Neural cell (in vitro differentiated cells): ENCODE measurements around the gene CRACDL. TPM values are rescaled to one million over a fixed set of nuclear protein-coding genes. Genes with fewer than 3 reads are reported as not detected.

Source experiments
- polyA plus RNA-seq: library from polyadenylated mRNA; depleted of rRNA; stranded (reverse); fragments of >200 nt; gene quantifications from 2 replicates; pipeline ENCODE4 v1.2.3, GENCODE V29; 2014
- small RNA-seq, 3 experiments: library from RNA; depleted of rRNA; stranded (forward); fragments of <200 nt; gene quantifications; one replicate each; pipeline ENCODE3, GENCODE V24; 2012

CRACDL gene
- polyA plus RNA-seq, 1 donor from 2014 or later, result 0.85 TPM

Small RNAs within 50 kb of the gene (small RNA-seq; reads per million reads assigned to genes)
- gene RNU4-84P, result 0 to 0.41 (median 0) reads per million in 3 experiments
- 0.03 to 0.57 (median 0.10) reads per million in 3 experiments for gene RNU7-46P

Other genes starting within 250 kb of the CRACDL start
- 29.9 and 54.8 TPM in 2 replicates for gene MGAT4A, start 205.1 kb downstream of the CRACDL start, polyA plus RNA-seq
- 8.8 and 12.8 TPM in 2 replicates for gene C2orf15, start 205.5 kb upstream of the CRACDL start, polyA plus RNA-seq
- 8.0 and 12.5 TPM in 2 replicates for gene TSGA10, start 218.7 kb upstream of the CRACDL start, polyA plus RNA-seq
- gene LIPT1, start 218.7 kb upstream of the CRACDL start, polyA plus RNA-seq, result 2.8 and 6.1 TPM in 2 replicates
- 83.1 and 87.7 TPM in 2 replicates for gene MITD1, start 244.8 kb upstream of the CRACDL start, polyA plus RNA-seq
- gene MRPL30, start 245.0 kb upstream of the CRACDL start, polyA plus RNA-seq, result 43.1 and 49.0 TPM in 2 replicates